ENCODE measurements around the gene KRTAP5-10.
"Not testable (repeated sequence)": the region's sequence is repeated elsewhere in the genome, so short reads cannot be mapped to it uniquely, and the experiment has no call there.

The KRTAP5-10 gene

GRCh38 chr11:71608272-71608671 lies 42.9 kb downstream of the KRTAP5-10 start:
- DNase-seq (ENCODE audit: low read depth, low spot score) = not testable (repeated sequence)

DNA sequence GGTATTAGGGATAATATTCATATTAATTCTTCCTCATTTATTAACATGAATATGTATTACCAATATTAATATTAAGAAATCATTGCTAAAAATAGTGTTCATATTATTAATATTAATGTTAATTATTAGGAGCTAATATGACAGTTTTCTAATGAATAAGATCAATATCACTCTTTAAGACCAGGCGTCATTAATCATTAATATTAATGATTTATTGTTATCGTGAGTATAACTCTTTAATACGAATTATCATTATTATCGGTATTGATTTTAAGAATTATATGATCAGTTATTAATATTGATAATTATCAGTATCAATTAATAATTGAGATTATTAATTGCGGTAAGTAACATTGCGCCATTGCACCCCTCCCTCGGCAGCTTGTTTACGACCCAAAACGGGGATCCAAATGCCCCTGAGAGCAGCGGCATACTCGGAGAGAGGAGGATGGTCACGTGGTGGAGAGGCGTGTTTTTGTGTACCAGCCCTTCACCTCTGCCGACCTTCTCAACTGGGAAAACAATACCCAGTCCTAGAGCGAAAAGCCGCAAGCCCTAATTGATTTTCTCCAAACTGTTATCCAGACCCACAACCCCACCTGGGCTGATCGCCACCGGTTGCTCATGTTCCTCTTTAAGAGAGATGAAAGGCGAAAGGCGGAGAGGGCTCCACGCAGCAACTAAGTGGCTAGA lies 46.0 kb downstream of the KRTAP5-10 start:
- DNase-seq (ENCODE audit: low read depth, low spot score) = not testable (repeated sequence)

DNA sequence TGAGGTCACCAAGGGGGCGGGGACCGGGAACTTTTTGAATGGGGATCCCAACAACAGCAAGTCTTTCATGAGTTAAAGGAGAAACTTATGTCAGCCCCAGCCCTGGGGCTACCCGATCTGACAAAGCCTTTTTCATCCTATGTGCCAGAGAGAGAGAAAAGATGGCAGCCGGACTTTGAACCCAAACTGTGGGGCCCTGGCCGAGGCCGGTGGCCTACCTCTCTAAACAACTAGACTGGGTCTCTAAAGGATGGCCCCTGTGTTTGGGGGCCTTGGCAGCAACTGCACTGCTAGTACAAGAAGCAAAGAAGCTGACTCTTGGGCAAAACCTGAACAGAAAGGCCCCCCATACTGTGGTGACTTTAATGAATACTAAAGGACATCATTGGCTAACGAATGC lies 48.6 kb downstream of the KRTAP5-10 start:
- DNase-seq (ENCODE audit: low read depth, low spot score) = not testable (repeated sequence)

DNA sequence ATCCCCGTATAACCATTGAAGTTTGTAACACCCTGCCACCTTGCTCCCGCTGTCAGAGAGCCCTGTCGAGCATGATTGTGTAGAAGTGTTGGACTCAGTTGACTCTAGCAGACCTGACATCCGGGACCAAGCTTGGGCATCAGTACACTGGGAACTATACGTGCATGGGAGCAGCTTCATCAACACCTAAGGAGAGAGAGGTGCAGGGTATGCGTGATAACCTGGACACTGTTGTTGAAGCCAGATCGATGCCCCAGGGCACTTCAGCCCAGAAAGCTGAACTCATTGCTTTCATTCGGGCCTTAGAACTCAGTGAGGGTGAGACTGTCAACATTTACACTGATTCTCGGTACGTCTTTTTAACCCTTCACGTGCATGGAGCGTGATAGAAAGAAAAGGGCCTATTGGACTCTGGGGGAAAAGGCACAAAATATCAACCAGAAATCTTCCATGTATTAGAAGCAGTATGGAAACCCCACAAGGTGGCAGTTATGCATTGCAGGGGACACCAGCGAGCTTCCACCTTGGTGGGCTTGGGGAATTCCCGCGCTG lies 49.1 kb downstream of the KRTAP5-10 start:
- DNase-seq (ENCODE audit: low read depth, low spot score) = not testable (repeated sequence)

- not testable (repeated sequence) for DNase-seq (ENCODE audit: low read depth, low spot score)
Observed at GRCh38 chr11:71615003-71615402, 49.6 kb downstream of the KRTAP5-10 start.
